H1 (cell line): Measurements from ENCODE around the gene ATF7IP. TPM values are rescaled to one million over a fixed set of nuclear protein-coding genes. Genes with fewer than 3 reads are reported as not detected.

Source experiments
- CTBP2 ChIP-seq: IDR thresholded peaks from 2 replicates; pipeline ENCODE4 v1.7.0; 2011; ENCODE audit warnings: borderline replicate concordance, mild to moderate bottlenecking, moderate library complexity, mixed read lengths, low read length; ENCODE audit not compliant: insufficient read depth, insufficient read length
- KDM4A ChIP-seq: IDR thresholded peaks from one replicate; pipeline ENCODE4 v1.7.1; 2012; ENCODE audit warnings: low read depth, mild to moderate bottlenecking, moderate library complexity, low read length, inconsistent platforms; ENCODE audit not compliant: severe bottlenecking
- polyA plus RNA-seq, 7 experiments: library from polyadenylated mRNA; depleted of rRNA in 3 of 7; stranded (reverse) in 5 of 7; unstranded in 2 of 7; fragments of >200 nt in 5 of 7; fragments of 200-250 nt in 2 of 7; gene quantifications; 1 replicate in 5 of 7; 2 replicates in 1 of 7; 4 replicates in 1 of 7; pipeline versions ENCODE4 v1.2.1 to v1.2.3, GENCODE V29; 2011 to 2013; ENCODE audit warnings: missing spikeins in 2 of 7, mixed read lengths in 2 of 7
- total RNA-seq: library from RNA; stranded (reverse); fragmentation: NEBNext Ultra II Directional; extraction: Animal tissue kit (Norgen Biotek cat#: 25700); gene quantifications from 2 replicates; pipeline ENCODE4 v1.2.1, GENCODE V29; 2021

Gene ATF7IP
- total and polyA plus RNA-seq, 2 of the 8 experiments (the other 6 are each of a cell fraction or from before 2014, with no cell fraction given), result 34.2 to 148 TPM

DNA sequence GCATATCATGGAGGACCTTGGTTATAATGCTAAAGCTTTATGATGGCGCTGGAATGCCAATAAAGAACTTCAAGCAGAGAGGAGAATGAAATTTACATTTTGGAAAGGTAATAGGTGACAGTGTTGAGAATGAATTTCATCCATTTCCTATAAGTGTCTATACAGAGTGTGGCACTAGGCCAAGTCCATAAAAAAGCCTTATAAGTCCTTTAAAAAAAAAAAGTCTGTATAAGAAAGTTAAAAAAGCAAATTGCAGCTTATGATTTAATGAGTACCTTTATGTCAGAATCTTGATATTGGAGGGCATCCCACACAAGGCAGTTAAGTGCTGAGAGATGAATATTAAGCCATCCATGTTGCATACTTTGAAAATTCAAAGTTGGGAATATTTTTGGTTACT lies 62.4 kb downstream of the ATF7IP start (continued):
- TF ChIP-seq KDM4A (no peak), CTBP2 (no peak)
